Endothelial cell of umbilical vein (primary cell): ENCODE results near the gene SLC25A1.

Source experiments
- EZH2 ChIP-seq: IDR thresholded peaks from 2 replicates; pipeline ENCODE4 v1.6.1; 2012; ENCODE audit warnings: borderline replicate concordance, low read depth, mild to moderate bottlenecking, moderate library complexity, low read length, inconsistent platforms; ENCODE audit not compliant: severe bottlenecking
- TF ChIP-seq, protein P1 (sequence below), 2 donors: IDR thresholded peaks; 1 replicate in 1 of 2; 2 replicates in 1 of 2; pipeline ENCODE4 v1.5.1; 2011; ENCODE audit warnings: low read length in 2 of 2, mild to moderate bottlenecking in 2 of 2, moderate library complexity in 2 of 2, control low read depth in 1 of 2, inconsistent platforms in 1 of 2, low read depth in 1 of 2; ENCODE audit not compliant: insufficient read depth in 1 of 2; ENCODE audit errors: extremely low read depth in 1 of 2

DNA sequence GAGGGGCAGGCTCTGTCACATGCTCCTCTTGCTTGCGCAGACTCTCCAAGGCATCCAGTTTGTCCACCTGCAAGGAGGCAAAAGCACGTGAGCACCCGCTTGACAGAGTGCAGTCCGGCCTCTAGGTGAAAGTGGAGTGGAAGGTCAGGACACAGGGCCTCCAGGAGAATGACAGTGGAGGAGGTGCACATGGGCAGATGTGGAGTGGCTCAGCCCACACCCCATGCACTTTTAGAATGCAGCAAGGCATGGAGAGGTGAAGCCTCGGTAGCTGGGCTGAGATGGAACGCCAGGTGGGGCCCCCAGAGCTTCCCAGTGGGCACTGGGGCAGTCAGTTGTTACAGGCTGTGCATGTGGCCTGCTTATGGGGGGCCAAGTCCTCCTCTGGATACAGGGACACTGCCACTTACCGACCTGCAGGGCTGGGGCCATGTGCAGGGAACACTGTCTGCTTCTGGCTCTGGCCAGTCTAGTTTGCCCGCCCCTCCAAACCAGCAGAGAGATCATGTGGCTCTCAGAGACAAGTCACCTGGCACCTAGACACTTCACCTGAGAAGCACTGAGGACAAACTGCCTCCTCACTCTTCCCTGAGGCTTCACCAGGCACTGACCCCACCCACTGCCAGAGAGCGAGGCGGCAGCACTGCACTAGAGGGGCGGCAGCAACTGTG is 2.3 kb upstream of the SLC25A1 start:
- no peak for TF ChIP-seq EZH2
- TF ChIP-seq, protein P1, sequence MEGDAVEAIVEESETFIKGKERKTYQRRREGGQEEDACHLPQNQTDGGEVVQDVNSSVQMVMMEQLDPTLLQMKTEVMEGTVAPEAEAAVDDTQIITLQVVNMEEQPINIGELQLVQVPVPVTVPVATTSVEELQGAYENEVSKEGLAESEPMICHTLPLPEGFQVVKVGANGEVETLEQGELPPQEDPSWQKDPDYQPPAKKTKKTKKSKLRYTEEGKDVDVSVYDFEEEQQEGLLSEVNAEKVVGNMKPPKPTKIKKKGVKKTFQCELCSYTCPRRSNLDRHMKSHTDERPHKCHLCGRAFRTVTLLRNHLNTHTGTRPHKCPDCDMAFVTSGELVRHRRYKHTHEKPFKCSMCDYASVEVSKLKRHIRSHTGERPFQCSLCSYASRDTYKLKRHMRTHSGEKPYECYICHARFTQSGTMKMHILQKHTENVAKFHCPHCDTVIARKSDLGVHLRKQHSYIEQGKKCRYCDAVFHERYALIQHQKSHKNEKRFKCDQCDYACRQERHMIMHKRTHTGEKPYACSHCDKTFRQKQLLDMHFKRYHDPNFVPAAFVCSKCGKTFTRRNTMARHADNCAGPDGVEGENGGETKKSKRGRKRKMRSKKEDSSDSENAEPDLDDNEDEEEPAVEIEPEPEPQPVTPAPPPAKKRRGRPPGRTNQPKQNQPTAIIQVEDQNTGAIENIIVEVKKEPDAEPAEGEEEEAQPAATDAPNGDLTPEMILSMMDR (IDR thresholded peaks at IDR 0.05; ENCODE audit: extremely low read depth in 1 of 2, insufficient read depth in 1 of 2, low read depth in 1 of 2, low read length in 2 of 2), result no peak
